Measurements from ENCODE around the gene CELSR3.

Gene CELSR3

DNA sequence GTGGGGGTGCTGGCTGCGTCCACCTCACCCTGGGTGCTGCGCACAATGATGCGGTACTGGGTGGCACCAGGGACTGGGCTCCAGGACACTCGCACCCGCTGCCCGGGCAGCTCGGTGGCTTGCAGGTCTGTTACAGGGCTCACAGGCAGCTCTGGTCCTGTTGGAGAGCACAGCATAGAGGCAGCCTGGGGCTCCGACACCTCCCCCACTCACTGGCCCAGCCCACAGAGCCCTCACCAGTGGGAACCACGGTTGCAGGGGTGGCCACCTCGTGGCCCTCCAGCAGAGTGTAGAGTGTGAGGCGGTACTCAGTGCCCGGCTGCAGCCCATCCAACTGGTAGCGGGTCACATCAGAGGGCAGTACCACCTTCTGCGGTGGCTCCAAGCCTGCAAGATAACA lies 71.2 kb downstream of the CELSR3 start:
- ChIA-PET POLR2A (ENCODE audit: low non-redundant PET) (no interaction called here), CTCF (no interaction called here)
- no peak for DNase-seq (ENCODE audit: low spot score)

DNA sequence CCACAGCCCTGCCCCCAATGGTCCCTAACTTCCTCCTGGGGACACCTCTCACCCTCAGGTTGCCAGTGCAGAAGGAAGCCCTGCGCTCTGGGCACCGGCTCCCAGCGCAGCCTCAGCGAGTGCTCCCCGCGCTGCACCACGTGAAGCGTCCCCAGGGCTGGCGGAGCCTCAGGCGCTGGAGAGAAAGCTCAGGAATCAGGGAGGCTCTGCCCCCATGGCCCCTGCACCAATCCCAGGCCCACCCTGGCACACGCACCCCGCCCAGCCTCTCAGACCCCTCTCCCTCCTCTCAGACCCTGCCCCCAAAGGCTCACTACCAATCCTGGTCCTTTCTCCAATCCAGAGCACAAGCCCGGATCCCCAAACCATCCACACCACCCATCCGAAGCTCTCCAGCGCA lies 74.5 kb downstream of the CELSR3 start:
- TF ChIP-seq, protein P1, sequence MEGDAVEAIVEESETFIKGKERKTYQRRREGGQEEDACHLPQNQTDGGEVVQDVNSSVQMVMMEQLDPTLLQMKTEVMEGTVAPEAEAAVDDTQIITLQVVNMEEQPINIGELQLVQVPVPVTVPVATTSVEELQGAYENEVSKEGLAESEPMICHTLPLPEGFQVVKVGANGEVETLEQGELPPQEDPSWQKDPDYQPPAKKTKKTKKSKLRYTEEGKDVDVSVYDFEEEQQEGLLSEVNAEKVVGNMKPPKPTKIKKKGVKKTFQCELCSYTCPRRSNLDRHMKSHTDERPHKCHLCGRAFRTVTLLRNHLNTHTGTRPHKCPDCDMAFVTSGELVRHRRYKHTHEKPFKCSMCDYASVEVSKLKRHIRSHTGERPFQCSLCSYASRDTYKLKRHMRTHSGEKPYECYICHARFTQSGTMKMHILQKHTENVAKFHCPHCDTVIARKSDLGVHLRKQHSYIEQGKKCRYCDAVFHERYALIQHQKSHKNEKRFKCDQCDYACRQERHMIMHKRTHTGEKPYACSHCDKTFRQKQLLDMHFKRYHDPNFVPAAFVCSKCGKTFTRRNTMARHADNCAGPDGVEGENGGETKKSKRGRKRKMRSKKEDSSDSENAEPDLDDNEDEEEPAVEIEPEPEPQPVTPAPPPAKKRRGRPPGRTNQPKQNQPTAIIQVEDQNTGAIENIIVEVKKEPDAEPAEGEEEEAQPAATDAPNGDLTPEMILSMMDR (conservative IDR thresholded peaks at IDR 0.05; ENCODE audit: low read depth), result no peak
- ChIA-PET POLR2A (ENCODE audit: low non-redundant PET) (no interaction called here), CTCF (no interaction called here)
- no peak for DNase-seq (ENCODE audit: low spot score)
- H3K27ac ChIP-seq, result peak overlapping the region; percentile 100

More for the DNA sequence above, 71.2 kb downstream of the CELSR3 start:
- H3K27ac ChIP-seq, result peak overlapping the region; percentile 100
- TF ChIP-seq, protein P1 (conservative IDR thresholded peaks at IDR 0.05; ENCODE audit: low read depth), result no peak

DNA sequence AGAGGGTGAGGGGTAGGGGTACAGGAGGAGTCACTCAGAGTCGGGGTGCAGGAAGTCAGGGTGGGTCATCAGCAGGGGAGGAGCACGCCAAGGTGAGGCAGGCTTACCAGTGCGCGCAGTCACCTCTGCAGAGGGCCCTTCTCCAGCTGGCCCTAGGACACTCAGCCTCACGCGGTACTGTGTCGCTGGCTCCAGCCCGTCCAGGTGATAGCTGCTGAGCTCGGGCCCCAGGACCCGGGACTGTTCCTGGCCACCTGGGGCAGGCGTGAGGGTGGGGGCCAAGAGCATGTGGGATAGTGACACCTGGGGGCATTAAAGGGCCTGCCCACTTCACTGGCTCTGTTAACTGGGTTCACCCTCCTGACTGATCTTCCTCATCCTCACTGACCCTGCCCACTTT lies 75.0 kb downstream of the CELSR3 start:
- ChIA-PET CTCF (no interaction called here), POLR2A (ENCODE audit: low non-redundant PET) (no interaction called here)

More for the DNA sequence above, 75.0 kb downstream of the CELSR3 start:
- TF ChIP-seq, protein P1 (conservative IDR thresholded peaks at IDR 0.05; ENCODE audit: low read depth), result no peak
- peak overlapping the region; percentile 100 for H3K27ac ChIP-seq
- no peak for DNase-seq (ENCODE audit: low spot score)

All from RWPE1 (cell line).